Epithelial cell of proximal tubule (primary cell): Measurements from ENCODE around the gene AIG1. TPM values are rescaled to one million over a fixed set of nuclear protein-coding genes. Genes with fewer than 3 reads are reported as not detected.

Source experiments
- DNase-seq: peaks from one replicate; pipeline ENCODE4 v3.0.0-alpha.2; 2011; ENCODE audit warnings: low read depth
- H3K4me3 ChIP-seq: 2 replicates; pipeline ENCODE4 v1.5.1; 2011; ENCODE audit warnings: low read depth, mild to moderate bottlenecking, low read length
- CTCF ChIP-seq: conservative IDR thresholded peaks from 2 replicates; pipeline ENCODE4 v1.5.1; 2012; ENCODE audit warnings: low read depth, mild to moderate bottlenecking, low read length
- total RNA-seq: library from RNA; depleted of rRNA; stranded (reverse); fragments of >200 nt; gene quantifications from 2 replicates; pipeline ENCODE4 v1.2.3, GENCODE V29; 2015

The AIG1 gene
- total RNA-seq, 1 donor from 2014 or later, result 40.8 TPM

- no peak for TF ChIP-seq CTCF
- no peak for DNase-seq
- no peak overlapping the region for H3K4me3 ChIP-seq
Measured at GRCh38 chr6:143198312-143198711, 137.6 kb downstream of the AIG1 start.

GRCh38 chr6:143199291-143199690 is 138.6 kb downstream of the AIG1 start:
- TF ChIP-seq CTCF, result no peak
- no peak overlapping the region for H3K4me3 ChIP-seq
- DNase-seq, result no peak

- TF ChIP-seq CTCF, result no peak
- no peak for DNase-seq
- no peak overlapping the region for H3K4me3 ChIP-seq
Measured at GRCh38 chr6:143200167-143200770, 139.6 kb downstream of the AIG1 start.

GRCh38 chr6:143204045-143204444 is 143.4 kb downstream of the AIG1 start:
- H3K4me3 ChIP-seq, result no peak overlapping the region
- no peak for TF ChIP-seq CTCF
- DNase-seq, result no peak

- H3K4me3 ChIP-seq, result no peak overlapping the region
- no peak for DNase-seq
- no peak for TF ChIP-seq CTCF
Measured at GRCh38 chr6:143205131-143205535, 144.4 kb downstream of the AIG1 start.

- DNase-seq, result no peak
- H3K4me3 ChIP-seq, result no peak overlapping the region
- TF ChIP-seq CTCF, result no peak
Measured at GRCh38 chr6:143205585-143205984, 144.9 kb downstream of the AIG1 start.

GRCh38 chr6:143205991-143206390 is 145.3 kb downstream of the AIG1 start:
- TF ChIP-seq CTCF, result no peak
- no peak overlapping the region for H3K4me3 ChIP-seq
- DNase-seq, result no peak
